Stomach (tissue), 9 donors: ENCODE results near the gene SHCBP1L. TPM values are rescaled to one million over a fixed set of nuclear protein-coding genes. Genes with fewer than 3 reads are reported as not detected.

Experiments
- DNase-seq, 2 donors: peaks; one replicate each; pipeline versions ENCODE4 v3.0.0 to v3.0.0-alpha.2; 2013 to 2019
- H3K27ac ChIP-seq, 5 donors: fragments of 200-600 bp in 4 of 5; sonication (generic) in 4 of 5; one replicate each; pipeline ENCODE4 v1.5.1; 2013 to 2019; ENCODE audit warnings: mild to moderate bottlenecking in 1 of 5, moderate library complexity in 1 of 5
- H3K27me3 ChIP-seq, 3 donors: fragments of 200-600 bp; sonication (generic); one replicate each; pipeline ENCODE4 v1.5.1; 2017 to 2019; ENCODE audit warnings: mixed run types in 1 of 3
- H3K36me3 ChIP-seq, 4 donors: fragments of 200-600 bp; sonication (generic); 1 replicate in 3 of 4; 2 replicates in 1 of 4; pipeline ENCODE4 v1.5.1; 2016 to 2019
- H3K4me1 ChIP-seq, 4 donors: fragments of 200-600 bp; sonication (generic); one replicate each; pipeline ENCODE4 v1.5.1; 2016 to 2019
- H3K4me3 ChIP-seq, 4 donors: fragments of 200-600 bp; sonication (generic) in 3 of 4; one replicate each; pipeline ENCODE4 v1.5.1; 2016 to 2019; ENCODE audit warnings: mild to moderate bottlenecking in 1 of 4
- H3K9me3 ChIP-seq, 4 donors: fragments of 200-600 bp; sonication (generic); one replicate each; pipeline ENCODE4 v1.5.1; 2016 to 2019
- CTCF ChIP-seq, 7 experiments: fragments of 450-650 bp in 4 of 7; fragments of 200-600 bp in 3 of 7; sonication (generic) in 3 of 7; IDR thresholded peaks; one replicate each; pipeline ENCODE4 v1.5.1; 2016 to 2019; ENCODE audit warnings: antibody characterized with exemption in 7 of 7, control low read depth in 2 of 7, mild to moderate bottlenecking in 1 of 7
- EP300 ChIP-seq: sonication (generic); formaldehyde crosslinking; IDR thresholded peaks from one replicate; pipeline ENCODE4 v1.6.1; 2017; ENCODE audit warnings: antibody characterized with exemption
- POLR2A ChIP-seq, 4 donors: fragments of 450-650 bp; IDR thresholded peaks; one replicate each; pipeline ENCODE4 v1.6.1; 2016; ENCODE audit warnings: antibody characterized with exemption in 4 of 4, control low read depth in 2 of 4, mild to moderate bottlenecking in 1 of 4, moderate library complexity in 1 of 4
- POLR2AphosphoS5 ChIP-seq, 3 donors: sonication (generic); formaldehyde crosslinking; IDR thresholded peaks; one replicate each; pipeline ENCODE4 v1.6.1; 2016; ENCODE audit warnings: antibody characterized with exemption in 3 of 3
- WGBS, 5 donors: extraction: QIAGEN DNeasy Blood & Tissue Kit in 3 of 5; methylation state at CpG; one replicate each; pipeline versions ENCODE4 v1.1.5 to v1.1.7; 2013 to 2018; 5-methylcytosine and 5-hydroxymethylcytosine counted together
- intact Hi-C: fragments of 100-400 bp; cut with DNase I; formaldehyde crosslinking; loops from one replicate; pipeline ENCODE4 v1.15.1; 2023; ENCODE audit warnings: low total_unique reads
- polyA plus RNA-seq, 3 donors: library from polyadenylated mRNA; stranded (reverse); fragments of 200-250 nt; gene quantifications; one replicate each; pipeline ENCODE4 v1.2.3, GENCODE V29; 2013
- total RNA-seq, 5 donors: library from RNA; depleted of rRNA; stranded (reverse); fragments of >200 nt; gene quantifications; one replicate each; pipeline versions ENCODE4 v1.1.0 to v1.2.3, GENCODE V29; 2014 to 2016
- donor health status: healthy with polysubstance abuse.
- donor health status: Bipolar disorder and iron deficiency.
- donor health status: healthy.

The SHCBP1L gene
- total and polyA plus RNA-seq, 8 donors = not detected

- intact Hi-C loops = loop anchor here (5.0 kb wide), 1 partner anchor 263 kb away; no protein-coding TSS in a partner anchor
- H3K9me3 ChIP-seq = no peaks in the 10 kb centered on the region
- H3K27me3 ChIP-seq = no peaks in the 10 kb centered on the region
- WGBS, 5 donors = 28 to 55% (median 44%) methylated on average over 5 of the region's 5 CpGs
- no peak for TF ChIP-seq POLR2A (IDR thresholded peaks at IDR 0.05)
- TF ChIP-seq EP300 = no peak
- peak in 2 of 3 donors; percentile 4 to 16 for TF ChIP-seq POLR2AphosphoS5 (IDR thresholded peaks at IDR 0.05)
- peak in 1 of 7 experiments; percentile 3 for TF ChIP-seq CTCF (IDR thresholded peaks at IDR 0.05)
- peak in 1 of 2 donors; percentile 27 for DNase-seq
- H3K4me1 ChIP-seq = peaks cover 0 to 12% (median 0%) of the 10 kb centered on the region in 4 donors
- no peak overlapping the region for H3K4me3 ChIP-seq
- H3K27ac ChIP-seq = peak overlapping the region in 1 of 5 donors; percentile 24
- no peaks in the 10 kb centered on the region for H3K36me3 ChIP-seq
Measured at GRCh38 chr1:182968836-182969734, 16.1 kb upstream of the SHCBP1L start.

- no peaks in the 10 kb centered on the region for H3K9me3 ChIP-seq
- no peak overlapping the region for H3K4me3 ChIP-seq
- TF ChIP-seq POLR2A (IDR thresholded peaks at IDR 0.05) (no peak), EP300 (no peak), POLR2AphosphoS5 (IDR thresholded peaks at IDR 0.05) (no peak), CTCF (IDR thresholded peaks at IDR 0.05) (no peak)
- no peak overlapping the region for H3K27ac ChIP-seq
- H3K4me1 ChIP-seq = peaks cover 0 to 14% (median 0%) of the 10 kb centered on the region in 4 donors
- DNase-seq = peak in 1 of 2 donors; percentile 28
- H3K27me3 ChIP-seq = no peaks in the 10 kb centered on the region
- 37 to 62% (median 60%) methylated on average over 4 of the region's 4 CpGs for WGBS, 5 donors
- intact Hi-C loops = loop anchor here (5.0 kb wide), 1 partner anchor 264 kb away; no protein-coding TSS in a partner anchor
- no peaks in the 10 kb centered on the region for H3K36me3 ChIP-seq
Measured at GRCh38 chr1:182968151-182968741, 15.3 kb upstream of the SHCBP1L start.

GRCh38 chr1:182965861-182966260 lies 12.9 kb upstream of the SHCBP1L start:
- TF ChIP-seq POLR2A (IDR thresholded peaks at IDR 0.05) (no peak), EP300 (no peak), POLR2AphosphoS5 (IDR thresholded peaks at IDR 0.05) (no peak), CTCF (IDR thresholded peaks at IDR 0.05) (no peak)
- intact Hi-C loops = loop anchor here (5.0 kb wide), 1 partner anchor 266 kb away; no protein-coding TSS in a partner anchor
- DNase-seq = no peak
- Histone ChIP-seq H3K4me3 (no peak overlapping the region), H3K36me3 (no peaks in the 10 kb centered on the region), H3K9me3 (no peaks in the 10 kb centered on the region), H3K27me3 (no peaks in the 10 kb centered on the region), H3K27ac (no peak overlapping the region), H3K4me1 (peaks cover 0 to 21% (median 2%) of the 10 kb centered on the region in 4 donors)
- WGBS, 5 donors = 81 to 96% (median 87%) methylated on average over 1 of the region's 1 CpG

DNA sequence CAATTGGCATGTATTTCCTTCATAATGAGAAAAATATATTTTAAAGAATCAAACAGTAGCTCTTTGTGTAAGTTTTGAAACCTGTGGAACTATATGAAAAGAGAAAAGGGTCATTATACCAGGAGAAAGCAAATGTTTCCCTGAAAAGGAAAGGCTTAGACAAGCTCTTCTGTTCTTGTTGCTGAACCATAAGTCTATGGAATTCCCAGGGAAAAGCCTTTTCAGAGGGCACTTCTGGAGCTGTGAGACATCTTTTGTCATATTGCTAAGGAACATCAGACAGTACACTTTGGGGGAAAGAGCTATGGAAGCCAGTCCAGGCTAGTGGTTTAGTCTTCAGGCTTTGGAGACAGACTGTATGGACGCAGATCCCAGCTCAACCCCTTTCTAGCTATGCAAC lies 12.1 kb upstream of the SHCBP1L start:
- TF ChIP-seq CTCF (IDR thresholded peaks at IDR 0.05) (no peak), POLR2AphosphoS5 (IDR thresholded peaks at IDR 0.05) (no peak), EP300 (no peak), POLR2A (IDR thresholded peaks at IDR 0.05) (no peak)
- H3K9me3 ChIP-seq = no peaks in the 10 kb centered on the region
- no peak overlapping the region for H3K4me3 ChIP-seq
- WGBS, 5 donors = 91 to 95% (median 92%) methylated on average over 1 of the region's 1 CpG
- no peak overlapping the region for H3K27ac ChIP-seq
- no peak for DNase-seq
- H3K36me3 ChIP-seq = no peaks in the 10 kb centered on the region
- intact Hi-C loops = loop anchor here (5.0 kb wide), 1 partner anchor 267 kb away; no protein-coding TSS in a partner anchor
- H3K4me1 ChIP-seq = peaks cover 0 to 21% (median 2%) of the 10 kb centered on the region in 4 donors
- no peaks in the 10 kb centered on the region for H3K27me3 ChIP-seq
